HL-60/S4 treated with retinoic acid at 250 ng/mL for 4 days and 3 days (cell line): Measurements from ENCODE around the gene GPC6.
"Not testable (repeated sequence)": the region's sequence is repeated elsewhere in the genome, so short reads cannot be mapped to it uniquely, and the experiment has no call there.

Experiments
- in situ Hi-C: fragments of 300-500 bp; cut with MboI; formaldehyde crosslinking; loops from 2 replicates; pipeline ENCODE4 v1.7.0; 2022; ENCODE audit warnings: low sequenced_read_pairs

Gene GPC6

DNA sequence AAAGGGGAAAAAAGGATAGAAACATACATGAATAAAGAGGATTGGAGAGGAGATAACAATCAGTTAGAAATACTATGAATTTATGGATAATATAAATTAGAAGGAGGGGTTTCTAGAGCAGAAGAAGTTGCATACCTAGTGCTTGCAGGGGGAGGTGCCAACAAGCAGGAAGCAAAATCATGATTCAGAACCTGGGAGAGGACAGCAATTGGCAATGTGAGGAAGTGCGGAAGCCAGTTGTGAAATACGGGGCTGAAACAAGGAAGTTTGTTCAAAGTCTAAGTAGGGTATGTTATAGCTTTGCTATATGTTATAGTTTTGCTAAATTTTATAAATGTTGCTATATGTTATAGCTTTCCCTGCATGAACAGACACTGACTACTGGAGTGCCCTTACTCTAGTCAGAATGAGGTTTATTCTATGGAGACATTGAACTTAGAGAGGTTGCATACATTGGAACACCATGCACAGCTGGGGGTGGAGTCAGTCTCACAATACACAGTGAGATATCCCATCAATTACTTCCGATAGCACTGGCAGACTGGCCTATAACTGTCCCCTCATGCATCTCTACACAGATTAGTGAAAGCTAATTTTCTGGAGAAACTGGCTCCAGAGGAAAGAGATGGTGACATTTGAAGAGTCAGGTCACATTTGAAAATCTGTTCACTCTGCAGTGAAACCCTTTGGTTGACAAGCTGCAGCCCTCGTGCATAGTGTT lies 92.1 kb downstream of the GPC6 start:
- in situ Hi-C loops, result no loop called here

DNA sequence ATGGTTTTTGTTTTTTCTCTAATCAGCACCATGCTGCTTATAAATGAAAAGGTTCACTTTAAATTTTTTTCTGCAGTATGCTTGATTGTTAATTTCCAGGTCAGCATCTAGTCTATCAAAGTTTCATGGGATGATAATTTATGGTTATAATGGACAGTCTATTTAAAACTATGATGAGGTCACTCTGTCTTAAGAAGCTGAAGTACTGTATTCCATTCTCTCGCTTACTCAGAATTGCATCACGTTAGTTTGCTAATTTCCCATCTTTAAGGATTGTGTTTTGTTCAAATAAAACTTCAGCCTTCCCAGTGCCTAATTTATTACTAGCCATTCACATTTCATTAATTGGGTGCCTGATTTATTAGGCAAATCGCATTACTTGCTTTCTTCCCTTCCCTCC lies 94.3 kb downstream of the GPC6 start:
- in situ Hi-C loops, result no loop called here

DNA sequence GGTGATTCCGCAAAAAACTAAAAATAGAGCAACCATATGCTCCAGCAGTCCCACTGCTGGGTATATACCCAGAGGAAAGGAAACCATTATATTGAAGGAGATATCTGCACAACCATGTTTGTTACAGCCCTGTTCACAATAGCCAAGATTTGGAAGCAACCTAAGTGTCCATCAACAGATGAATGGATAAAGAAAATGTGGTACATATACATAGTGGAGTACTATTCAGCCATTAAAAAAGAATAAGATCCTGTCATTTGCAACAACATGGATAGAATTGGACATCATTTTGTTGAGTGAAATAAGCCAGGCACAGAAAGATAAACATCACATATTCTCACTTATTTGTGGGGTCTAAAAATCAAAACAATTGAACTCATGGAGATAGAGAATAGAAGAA lies 97.3 kb downstream of the GPC6 start:
- in situ Hi-C loops, result not testable (repeated sequence)

DNA sequence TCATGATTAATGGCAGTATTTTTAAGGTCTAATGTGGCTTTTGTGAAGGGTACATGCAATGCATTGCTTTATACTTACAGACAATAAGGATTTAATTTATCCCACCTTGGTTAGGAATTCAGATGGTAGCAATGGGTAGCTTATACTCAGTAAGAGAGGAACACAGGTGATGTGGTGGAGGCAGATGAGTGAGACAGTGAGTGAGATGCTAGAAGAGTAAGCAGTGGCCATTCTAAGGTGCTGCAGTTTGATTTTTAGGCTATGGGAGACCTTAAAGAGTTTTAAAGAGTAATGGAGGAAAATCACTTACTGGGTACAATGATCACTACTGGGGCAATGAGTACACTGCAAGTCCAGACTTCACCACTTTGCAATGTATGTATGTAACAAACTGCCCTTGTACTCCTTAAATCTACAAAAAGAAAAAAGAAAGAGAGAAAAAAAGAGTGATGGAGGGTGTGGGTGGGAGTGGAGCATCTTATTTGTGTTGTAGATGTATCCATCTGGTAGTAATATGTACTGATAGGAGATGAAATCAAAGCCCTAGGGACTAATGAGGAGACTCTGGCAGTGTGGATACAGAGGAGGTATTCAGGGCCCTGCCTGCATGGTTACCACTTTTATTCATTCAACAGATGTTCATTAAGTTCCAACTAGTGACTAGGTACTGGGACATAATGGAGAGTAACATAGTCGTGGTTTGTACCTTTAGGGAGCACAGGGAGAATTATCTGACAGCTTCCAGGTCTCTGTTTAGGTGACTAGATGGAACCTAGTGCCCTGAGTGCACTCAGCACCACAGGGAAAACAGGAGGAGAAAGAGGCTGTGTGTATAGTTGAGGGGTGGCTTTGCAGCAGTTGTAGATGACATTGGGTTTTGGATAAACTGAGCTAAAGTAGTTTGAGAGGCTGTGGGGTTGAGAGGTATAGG lies 99.0 kb downstream of the GPC6 start:
- in situ Hi-C loops, result no loop called here

DNA sequence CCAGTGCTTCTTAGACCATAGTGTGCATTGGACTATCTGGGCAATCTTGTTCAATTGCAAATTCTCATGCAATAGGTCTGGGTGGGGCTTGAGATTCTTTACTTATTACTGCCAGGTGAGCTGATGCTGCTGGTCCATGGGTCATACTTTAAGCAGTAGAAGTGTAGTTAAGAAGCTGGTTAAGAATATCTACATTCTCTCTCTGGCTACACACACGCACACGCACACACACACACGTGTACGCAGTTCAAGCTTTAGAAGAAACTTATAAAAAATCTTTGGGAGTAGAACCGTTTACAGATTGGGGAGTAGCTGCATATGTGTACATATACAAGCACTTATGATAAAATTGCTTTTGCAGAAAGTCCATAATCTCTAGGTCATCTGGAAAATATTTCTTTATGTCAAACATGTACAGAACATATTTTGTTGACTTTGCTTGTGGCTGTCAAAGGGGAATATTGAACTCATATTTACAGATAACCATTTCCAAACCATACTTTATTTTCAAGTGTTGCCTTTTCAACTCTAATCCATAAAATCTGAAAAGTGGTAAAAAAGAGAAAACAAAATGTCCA lies 99.7 kb downstream of the GPC6 start:
- in situ Hi-C loops, result no loop called here

DNA sequence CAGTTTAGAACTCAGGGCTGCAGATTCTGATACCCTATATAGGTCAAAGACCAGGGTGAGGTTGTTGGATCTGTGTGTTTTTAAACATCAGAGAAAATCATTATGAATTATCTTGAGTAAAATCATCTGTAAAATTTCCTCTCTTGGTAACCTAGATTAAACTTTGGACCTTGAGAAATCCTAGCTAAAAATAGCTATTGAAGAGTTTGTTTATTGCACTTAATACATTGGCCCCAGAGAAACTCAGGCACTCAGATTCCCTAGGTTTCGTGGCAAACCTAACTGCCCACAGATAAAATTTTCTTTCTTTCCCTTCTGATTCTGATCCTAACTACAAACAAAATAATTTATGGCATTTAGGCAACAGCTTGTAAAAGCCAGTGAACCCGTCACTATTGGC lies 102.3 kb downstream of the GPC6 start:
- in situ Hi-C loops, result no loop called here

DNA sequence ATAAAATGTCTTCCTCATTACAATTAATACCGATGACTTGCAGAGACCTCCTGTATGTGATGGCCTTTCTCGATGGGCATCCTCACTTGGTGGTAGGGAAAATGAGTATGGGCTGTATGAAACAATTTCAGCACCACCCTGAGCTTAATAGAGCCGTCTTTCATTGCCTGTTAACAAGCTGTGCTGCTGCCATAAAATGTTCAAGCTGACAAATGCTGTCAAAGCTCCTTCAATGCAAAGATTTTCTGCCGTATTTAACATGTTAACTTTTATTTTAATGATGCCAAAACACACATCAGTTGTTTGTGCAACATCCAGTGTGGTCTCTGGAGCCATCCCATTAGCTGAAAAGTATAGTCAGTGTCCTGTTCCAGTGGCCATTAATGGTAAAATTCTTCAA lies 110.1 kb downstream of the GPC6 start:
- in situ Hi-C loops, result no loop called here

DNA sequence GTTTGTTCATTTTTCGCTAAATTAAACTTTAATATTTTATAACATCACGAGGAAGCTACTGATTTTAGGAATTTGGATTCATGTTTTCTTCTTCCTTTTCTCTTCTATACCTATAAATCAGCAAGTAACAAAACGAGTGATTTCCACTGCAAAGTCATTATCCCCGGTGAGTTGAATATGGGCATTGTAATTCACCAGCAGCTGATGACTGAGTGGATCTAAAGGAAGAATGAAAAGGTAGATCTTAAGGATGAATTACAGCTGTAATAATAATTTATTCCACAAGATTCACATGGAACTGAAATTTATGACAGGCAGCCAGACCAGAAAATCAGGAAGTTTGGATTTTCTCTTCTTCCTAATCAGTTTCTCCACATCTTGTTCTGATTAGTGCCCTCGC lies 111.4 kb downstream of the GPC6 start:
- in situ Hi-C loops, result no loop called here

DNA sequence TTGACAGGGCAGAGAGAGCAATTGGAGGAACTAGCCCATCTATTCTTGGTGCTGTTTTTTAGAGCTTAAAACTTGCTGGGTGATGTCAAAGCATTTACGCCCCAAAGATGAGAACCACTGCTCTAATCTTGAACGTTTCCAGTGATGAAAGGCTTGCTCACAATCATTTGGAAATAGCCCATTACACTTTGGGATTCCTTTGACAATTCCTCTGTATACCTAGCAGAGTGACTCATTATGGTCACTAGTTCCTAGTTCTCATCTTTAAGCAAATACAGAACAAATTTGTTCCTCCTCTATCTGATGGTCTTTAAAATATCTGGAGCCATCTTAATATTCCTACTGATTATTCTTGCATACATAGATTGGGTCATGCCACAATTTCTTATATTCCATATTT lies 112.3 kb downstream of the GPC6 start:
- in situ Hi-C loops, result no loop called here

DNA sequence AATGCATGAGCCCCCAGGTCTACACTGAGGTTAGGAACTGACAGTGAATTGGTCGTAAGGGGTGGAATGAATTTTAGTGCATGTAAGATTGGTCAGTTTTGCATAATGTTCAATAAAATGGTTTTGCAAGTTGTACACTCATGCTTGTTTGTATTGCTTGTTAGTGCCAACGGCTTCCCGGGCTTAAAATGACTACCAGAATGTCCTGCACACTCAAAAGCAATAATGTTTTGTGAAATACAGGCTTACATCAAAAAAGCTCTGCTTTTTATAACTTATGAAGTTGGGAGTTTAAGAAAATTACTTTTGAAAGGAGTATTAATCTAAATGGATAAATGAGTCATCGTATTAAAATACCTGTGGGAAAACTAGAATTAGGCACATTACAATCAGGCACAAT lies 112.9 kb downstream of the GPC6 start:
- in situ Hi-C loops, result no loop called here

DNA sequence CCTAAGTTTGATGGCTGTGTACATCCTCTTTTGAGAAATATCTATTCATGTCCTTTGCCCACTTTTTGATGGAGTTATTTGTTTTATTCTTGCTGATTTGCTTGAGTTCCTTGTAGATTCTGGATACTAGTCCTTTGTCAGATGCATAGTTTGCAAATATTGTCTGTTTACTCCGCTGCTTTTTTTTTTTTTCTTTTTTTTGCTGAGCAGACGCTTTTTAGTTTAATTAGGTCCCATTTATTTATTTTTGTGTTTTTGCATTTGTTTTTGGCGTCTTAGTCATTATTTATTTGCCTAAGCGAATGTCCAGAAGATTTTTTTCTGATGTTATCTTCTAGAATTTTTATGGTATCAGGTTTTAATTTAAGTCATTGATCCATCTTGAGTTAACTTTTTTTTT lies 114.9 kb downstream of the GPC6 start:
- in situ Hi-C loops, result no loop called here

DNA sequence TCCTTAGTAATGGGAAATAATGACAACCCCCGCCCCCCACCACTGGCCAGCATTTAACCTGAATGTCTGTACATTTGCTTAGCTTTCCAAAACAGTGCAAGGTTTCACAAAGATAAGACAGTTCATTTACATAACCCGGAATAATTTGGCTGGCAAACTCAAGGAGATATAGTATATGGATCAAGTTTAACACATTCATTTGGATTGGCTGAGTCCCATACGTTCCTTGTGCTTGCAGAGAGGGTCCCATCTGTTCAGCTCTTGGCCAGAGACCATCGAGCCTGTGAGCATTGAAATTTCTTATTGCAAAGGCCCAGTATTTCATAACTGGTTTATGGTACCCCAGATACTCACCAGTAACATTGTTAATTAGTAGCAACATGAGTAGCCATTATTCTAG lies 116.5 kb downstream of the GPC6 start:
- in situ Hi-C loops, result no loop called here

DNA sequence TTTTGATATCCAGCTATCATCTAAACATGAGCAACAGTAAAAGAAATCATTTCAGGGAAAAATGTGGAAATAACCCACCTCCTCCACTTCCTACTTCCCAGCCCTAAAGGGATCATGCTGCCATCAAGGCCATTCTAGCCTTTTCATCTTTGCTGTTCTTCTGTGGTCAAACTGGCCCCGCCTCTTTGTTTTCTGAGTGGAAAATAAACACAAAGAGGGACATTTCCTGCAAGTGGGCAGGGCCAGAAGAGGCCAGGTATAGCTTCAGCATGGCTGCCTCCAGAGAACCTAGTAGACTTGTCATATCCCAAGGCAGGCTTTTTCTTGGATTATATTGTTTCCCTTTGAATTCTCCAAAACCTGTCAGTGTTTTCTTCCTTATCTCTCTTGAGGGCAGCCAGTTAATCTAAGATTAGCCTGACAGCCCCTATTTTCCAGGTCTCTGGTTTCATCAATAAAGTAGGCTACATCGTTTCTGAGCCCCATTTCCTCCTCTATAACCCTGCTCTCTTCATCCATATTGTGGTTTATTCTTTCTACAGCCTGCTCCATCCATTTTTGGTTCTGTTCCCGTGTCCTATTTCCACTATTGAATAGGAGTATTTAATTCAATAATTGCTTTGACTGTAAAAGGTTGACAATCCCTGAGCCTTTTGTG lies 117.6 kb downstream of the GPC6 start:
- in situ Hi-C loops, result no loop called here

DNA sequence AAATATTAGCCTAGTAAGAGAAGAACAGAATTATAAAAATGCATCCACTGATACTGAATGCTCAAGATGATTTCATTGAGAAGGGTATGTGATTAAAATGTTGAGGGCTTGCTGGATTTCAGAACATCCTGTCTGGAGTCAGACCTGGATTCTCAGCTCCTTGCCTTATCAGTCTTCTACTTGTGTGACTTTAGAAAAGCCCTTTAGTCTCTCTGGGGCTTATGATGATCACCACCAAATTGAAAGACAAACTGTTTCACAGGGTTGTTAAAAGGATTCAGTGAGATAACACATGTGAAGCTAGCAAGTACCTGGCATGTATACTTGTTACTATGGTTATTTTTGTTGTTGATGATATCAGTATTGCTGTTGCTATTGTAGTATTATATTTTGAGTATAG lies 118.4 kb downstream of the GPC6 start:
- in situ Hi-C loops, result no loop called here

DNA sequence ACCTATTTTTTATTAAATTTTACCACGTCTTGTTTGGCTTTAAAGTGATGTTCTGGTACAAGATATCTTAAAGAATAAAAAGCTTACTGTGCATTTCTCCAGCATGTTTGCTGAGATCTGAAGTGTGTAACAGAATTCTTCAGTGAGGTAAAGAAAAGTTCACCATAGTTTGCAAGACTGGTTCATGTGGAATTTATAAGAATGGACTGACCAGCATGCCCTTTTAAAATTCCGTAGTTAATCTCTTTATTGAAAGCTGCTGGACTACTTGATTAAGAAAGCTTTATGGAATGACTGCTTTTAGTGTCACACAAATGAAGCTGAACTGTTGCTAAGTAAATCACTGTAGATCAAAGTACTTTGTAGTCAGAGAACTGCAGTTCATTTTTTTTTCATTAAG lies 119.2 kb downstream of the GPC6 start:
- in situ Hi-C loops, result no loop called here

DNA sequence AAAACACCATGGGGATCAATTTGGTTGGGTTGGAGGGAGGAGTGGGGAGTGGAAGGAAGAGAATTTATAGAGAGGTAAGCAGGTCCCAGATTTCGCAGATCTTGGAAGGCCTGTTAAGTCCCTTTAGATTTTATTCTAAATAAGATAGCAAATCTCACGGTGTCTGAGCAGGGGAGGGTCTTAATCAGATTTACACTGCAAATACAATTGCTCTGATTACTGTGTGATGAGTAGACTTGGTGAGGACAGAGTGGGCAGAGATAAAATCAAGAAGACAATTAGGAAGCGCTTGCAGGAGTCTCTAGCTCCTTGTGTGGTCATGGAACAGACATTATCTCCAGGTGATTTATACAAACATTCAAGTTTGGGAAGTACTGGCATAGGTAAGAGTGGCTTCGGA lies 126.0 kb downstream of the GPC6 start:
- in situ Hi-C loops, result no loop called here

DNA sequence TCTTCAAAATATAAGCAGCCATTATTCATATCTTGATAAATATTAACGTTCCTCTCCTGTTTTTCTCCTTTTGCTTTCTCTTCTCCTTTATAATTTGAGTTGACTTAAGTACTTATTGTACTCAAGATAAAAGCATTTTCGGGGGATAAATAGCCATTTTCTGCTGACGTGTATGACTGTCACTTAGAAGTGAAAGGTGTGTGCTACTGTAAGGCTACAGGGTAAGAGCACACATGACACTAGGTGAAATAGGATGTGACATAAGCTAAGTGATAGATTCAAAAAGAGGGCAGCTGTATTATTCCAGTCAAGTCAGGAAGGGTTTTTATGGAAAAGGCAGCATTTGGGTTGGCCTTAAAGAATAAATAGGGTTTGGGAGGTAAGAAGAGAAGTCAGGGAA lies 128.5 kb downstream of the GPC6 start:
- in situ Hi-C loops, result no loop called here

DNA sequence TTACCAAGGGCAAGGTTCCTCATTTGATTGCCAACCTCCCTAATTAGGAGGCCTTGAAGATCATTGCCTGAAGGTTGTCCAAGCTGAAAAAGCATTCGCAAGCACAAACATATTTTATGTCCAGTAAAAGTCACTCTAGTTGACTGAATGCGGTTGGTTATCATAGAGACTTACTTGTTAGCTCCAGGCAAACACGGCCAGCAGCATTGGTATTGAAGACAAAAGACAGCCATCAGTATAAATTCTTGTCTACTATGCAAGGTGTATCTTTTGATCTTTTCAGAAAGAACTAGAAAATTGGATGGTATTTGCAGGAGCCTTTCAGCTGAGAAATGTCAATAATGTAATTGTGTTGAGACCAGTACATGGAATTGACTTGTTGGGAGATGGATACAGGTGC lies 129.9 kb downstream of the GPC6 start:
- in situ Hi-C loops, result no loop called here

DNA sequence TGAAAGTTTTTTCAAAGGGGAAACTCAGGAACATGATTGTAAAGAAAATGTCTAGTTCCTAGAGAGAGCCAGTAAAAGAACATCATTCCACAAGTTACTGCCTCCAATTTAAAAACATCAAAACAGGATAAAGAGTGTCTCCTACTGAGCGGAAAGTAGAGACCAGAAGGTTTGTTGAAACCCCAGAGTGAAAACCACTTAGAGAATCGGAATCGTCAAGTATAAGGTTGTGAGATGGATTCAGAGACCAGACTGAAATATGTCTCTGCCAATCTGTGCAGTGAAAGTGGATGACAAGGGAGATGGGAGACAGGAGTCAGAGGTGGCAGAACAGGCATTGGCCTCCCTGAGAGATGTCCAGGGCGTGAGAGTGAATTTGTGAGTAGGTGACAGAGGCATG lies 133.4 kb downstream of the GPC6 start:
- in situ Hi-C loops, result no loop called here

DNA sequence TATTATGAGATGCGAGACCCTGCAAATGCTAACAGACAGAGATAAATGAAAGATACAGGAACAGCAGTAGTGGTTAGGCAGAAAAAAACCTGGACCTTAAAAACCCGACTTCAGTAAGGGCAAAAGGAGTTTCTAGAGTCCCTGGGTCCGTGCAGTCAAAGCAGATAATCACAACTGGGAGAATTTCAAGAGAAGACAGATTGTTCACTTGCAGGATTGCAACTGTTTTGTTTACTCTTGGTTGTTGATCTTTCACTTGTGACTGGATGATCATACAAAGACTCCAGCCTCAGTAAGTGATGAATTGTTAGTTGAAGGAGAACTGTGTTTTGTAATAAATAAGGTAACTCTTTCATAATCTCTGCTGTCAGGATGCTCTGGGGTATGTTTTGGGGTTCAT lies 135.1 kb downstream of the GPC6 start:
- in situ Hi-C loops, result no loop called here

DNA sequence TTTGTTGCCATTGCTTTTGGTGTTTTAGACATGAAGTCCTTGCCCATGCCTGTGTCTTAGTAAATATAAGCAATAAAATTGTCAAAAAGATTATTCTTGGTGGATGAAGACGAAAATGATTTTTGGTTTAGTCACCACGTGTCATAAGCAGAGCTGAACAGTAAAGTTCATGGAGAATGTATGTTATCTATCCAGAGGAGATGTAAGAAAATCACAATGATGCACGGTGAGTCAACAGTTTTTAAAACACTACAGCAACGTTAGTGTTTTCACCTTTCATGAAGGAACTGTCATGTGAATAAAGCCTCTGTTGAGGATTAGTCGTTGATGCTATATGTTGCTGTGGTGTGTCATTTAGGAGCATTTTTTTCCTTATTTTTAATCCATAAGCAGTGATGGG lies 137.6 kb downstream of the GPC6 start:
- in situ Hi-C loops, result no loop called here

DNA sequence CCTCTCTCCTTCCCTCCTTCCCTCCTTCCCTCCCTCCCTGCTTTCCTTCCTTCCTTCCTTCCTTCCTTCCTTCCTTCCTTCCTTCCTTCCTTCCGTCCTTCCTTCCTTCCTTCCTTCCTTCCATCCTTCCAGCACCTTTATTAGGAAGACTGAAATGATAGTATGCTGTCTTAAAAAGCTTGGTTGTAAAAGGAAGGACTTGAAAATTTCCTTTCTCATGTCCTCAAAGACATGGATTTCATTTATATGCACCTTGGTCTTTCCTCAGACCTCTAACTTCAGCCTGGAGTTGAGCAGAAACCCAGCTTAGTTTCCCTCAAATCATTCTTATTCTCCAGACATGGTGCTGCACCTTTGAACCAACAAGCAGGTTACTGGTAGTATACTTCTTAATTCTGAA lies 141.7 kb downstream of the GPC6 start:
- in situ Hi-C loops, result no loop called here
